PFSK-1 (cell line): Measurements from ENCODE around the gene NXN.

Experiments
- FOXP2 ChIP-seq: optimal IDR thresholded peaks from 2 replicates; pipeline ENCODE3; 2011; ENCODE audit warnings: borderline replicate concordance, control low read depth, inconsistent platforms; ENCODE audit not compliant: insufficient read depth; ENCODE audit errors: extremely low read length, extremely low read depth
- POLR2AphosphoS5 ChIP-seq: IDR thresholded peaks from 2 replicates; pipeline ENCODE4 v1.6.1; 2012; ENCODE audit warnings: low read depth, mild to moderate bottlenecking, control low read depth, low read length, moderate library complexity
- SIN3A ChIP-seq: IDR thresholded peaks from 2 replicates; pipeline ENCODE4 v1.6.1; 2012; ENCODE audit warnings: mild to moderate bottlenecking, low read length, moderate library complexity, borderline replicate concordance; ENCODE audit not compliant: insufficient read depth
- TAF1 ChIP-seq: IDR thresholded peaks from 2 replicates; pipeline ENCODE4 v1.6.1; 2012; ENCODE audit warnings: low read length, control low read depth, borderline replicate concordance; ENCODE audit not compliant: insufficient read depth
- TF ChIP-seq, protein P1 (sequence below), 2 experiments: IDR thresholded peaks; 2 replicates each; pipeline versions ENCODE4 v1.6.1 to v1.8.0; 2011 to 2012; ENCODE audit warnings: low read depth in 2 of 2, low read length in 2 of 2, control low read depth in 1 of 2, inconsistent platforms in 1 of 2, mild to moderate bottlenecking in 1 of 2, moderate library complexity in 1 of 2; ENCODE audit not compliant: insufficient read depth in 1 of 2

DNA sequence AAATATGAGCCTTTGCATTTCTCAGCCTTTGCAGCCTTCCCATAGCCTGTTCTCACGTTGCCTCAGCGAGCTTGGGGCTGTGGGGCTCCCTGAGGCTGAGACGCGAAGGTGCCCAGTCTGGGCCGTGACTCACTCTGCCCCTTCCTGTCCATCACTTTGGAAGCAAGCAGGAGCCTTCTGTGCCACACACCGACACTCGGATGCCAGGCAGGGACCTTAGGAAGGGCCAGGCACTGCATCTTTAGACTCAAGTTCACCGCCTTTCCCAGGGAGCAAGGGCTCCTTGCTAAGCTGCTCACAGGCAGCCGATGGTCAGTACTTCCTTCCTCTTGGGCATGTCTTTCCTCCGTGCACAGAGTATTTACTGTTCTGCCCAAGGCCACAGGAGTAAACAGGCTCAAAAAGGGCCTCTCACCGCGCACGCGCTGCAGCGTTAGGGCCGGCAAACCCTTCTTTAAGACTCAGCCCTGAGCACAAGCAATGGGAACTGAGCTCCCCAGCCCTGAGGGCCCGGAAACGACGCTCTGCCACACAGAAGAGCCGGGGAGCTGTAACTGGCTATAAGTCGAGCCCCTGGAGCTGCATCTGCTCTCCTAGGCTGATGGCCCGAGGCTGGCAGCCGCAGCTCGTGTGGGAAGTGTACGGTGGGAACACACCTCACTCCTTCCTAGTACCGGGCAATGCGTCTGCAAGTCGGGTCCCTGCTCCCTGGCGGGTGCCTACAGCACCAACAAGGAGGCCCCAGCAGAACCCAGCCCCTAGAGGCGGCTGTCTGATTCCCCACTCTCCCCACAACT, 24.6 kb upstream of the NXN start:
- TF ChIP-seq POLR2AphosphoS5 (no peak), TAF1 (no peak), SIN3A (no peak), FOXP2 (no peak)
- TF ChIP-seq, protein P1, sequence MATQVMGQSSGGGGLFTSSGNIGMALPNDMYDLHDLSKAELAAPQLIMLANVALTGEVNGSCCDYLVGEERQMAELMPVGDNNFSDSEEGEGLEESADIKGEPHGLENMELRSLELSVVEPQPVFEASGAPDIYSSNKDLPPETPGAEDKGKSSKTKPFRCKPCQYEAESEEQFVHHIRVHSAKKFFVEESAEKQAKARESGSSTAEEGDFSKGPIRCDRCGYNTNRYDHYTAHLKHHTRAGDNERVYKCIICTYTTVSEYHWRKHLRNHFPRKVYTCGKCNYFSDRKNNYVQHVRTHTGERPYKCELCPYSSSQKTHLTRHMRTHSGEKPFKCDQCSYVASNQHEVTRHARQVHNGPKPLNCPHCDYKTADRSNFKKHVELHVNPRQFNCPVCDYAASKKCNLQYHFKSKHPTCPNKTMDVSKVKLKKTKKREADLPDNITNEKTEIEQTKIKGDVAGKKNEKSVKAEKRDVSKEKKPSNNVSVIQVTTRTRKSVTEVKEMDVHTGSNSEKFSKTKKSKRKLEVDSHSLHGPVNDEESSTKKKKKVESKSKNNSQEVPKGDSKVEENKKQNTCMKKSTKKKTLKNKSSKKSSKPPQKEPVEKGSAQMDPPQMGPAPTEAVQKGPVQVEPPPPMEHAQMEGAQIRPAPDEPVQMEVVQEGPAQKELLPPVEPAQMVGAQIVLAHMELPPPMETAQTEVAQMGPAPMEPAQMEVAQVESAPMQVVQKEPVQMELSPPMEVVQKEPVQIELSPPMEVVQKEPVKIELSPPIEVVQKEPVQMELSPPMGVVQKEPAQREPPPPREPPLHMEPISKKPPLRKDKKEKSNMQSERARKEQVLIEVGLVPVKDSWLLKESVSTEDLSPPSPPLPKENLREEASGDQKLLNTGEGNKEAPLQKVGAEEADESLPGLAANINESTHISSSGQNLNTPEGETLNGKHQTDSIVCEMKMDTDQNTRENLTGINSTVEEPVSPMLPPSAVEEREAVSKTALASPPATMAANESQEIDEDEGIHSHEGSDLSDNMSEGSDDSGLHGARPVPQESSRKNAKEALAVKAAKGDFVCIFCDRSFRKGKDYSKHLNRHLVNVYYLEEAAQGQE (IDR thresholded peaks at IDR 0.05; ENCODE audit: insufficient read depth in 1 of 2, low read depth in 2 of 2, low read length in 2 of 2) = no peak
